GM12878 (cell line): Measurements from ENCODE around the gene TBXT. TPM values are rescaled to one million over a fixed set of nuclear protein-coding genes. Genes with fewer than 3 reads are reported as not detected.

Experiments used
- ATAC-seq: fragments of 200-7000 bp; cut with Tn5 transposase; 3 replicates; pipeline ENCODE4 v1.9.1; 2020; ENCODE audit warnings: mild to moderate bottlenecking, moderate library complexity
- BruUV-seq: library from RNA; stranded (reverse); fragments of 400-500 nt; replicated peaks from 2 replicates; lab custom pipeline; 2021; lab: Mats Ljungman, UMichigan
- CTCF ChIA-PET: fragments of 300-600 bp; sonication (Branson Sonifier 250); formaldehyde crosslinking; extraction: SDS; loops from one replicate; lab custom pipeline; 2021; ENCODE audit warnings: inconsistent platforms; lab: Yijun Ruan, JAX
- POLR2A ChIA-PET: fragments of 350-600 bp; formaldehyde crosslinking; extraction: SDS; loops from one replicate; lab custom pipeline; 2021; ENCODE audit warnings: inconsistent platforms; lab: Charles Lee
- RAD21 ChIA-PET: fragments of 300-600 bp; sonication (Branson Sonifier 250); formaldehyde crosslinking; loops from one replicate; lab custom pipeline; 2023; ENCODE audit warnings: antibody characterized with exemption; ENCODE audit not compliant: unreplicated experiment; lab: Charles Lee
- SMC1A ChIA-PET: fragments of 300-600 bp; sonication (Branson Sonifier 250); formaldehyde crosslinking; loops from one replicate; lab custom pipeline; 2023; ENCODE audit not compliant: unreplicated experiment, uncharacterized antibody; lab: Charles Lee
- DNase-seq: peaks from one replicate; pipeline ENCODE4 v3.0.0-alpha.2; 2011; ENCODE audit warnings: low read depth, low spot score
- FAIRE-seq: peaks from 3 replicates; lab custom pipeline; 2011; peaks lifted over from hg19 to GRCh38; lab: Jason Lieb, UNC
- H2AFZ ChIP-seq: 2 replicates; pipeline ENCODE4 v1.6.0; 2011; ENCODE audit warnings: low read depth, low read length, control low read depth; ENCODE audit not compliant: control insufficient read depth
- H3K27ac ChIP-seq: 2 replicates; pipeline ENCODE4 v1.5.1; 2011; ENCODE audit warnings: control low read depth; ENCODE audit not compliant: control insufficient read depth, insufficient read depth
- H3K27me3 ChIP-seq, 2 experiments: replicated peaks in 1 of 2; 2 replicates each; pipeline versions ENCODE4 v1.6.0 to v1.6.1; 2011; ENCODE audit warnings: low read length in 1 of 2; ENCODE audit not compliant: control insufficient read depth in 2 of 2, insufficient read depth in 2 of 2
- H3K36me3 ChIP-seq, 2 experiments: 2 replicates each; pipeline ENCODE4 v1.5.1; 2011; ENCODE audit warnings: low read length in 1 of 2; ENCODE audit not compliant: control insufficient read depth in 2 of 2, insufficient read depth in 2 of 2
- H3K4me1 ChIP-seq: 2 replicates; pipeline ENCODE4 v1.6.1; 2011; ENCODE audit warnings: mild to moderate bottlenecking, low read length, moderate library complexity, mixed read lengths; ENCODE audit not compliant: control insufficient read depth, insufficient read depth
- H3K4me2 ChIP-seq: 2 replicates; pipeline ENCODE4 v1.6.0; 2011; ENCODE audit warnings: control low read depth; ENCODE audit not compliant: control insufficient read depth, insufficient read depth
- H3K4me3 ChIP-seq: fragments of 200-600 bp; sonication (generic); 2 replicates; pipeline ENCODE4 v1.5.1; 2016
- H3K79me2 ChIP-seq: 2 replicates; pipeline ENCODE4 v1.6.0; 2011; ENCODE audit warnings: low read length; ENCODE audit not compliant: control insufficient read depth, insufficient read depth
- H3K9ac ChIP-seq: 2 replicates; pipeline ENCODE4 v1.8.0; 2011; ENCODE audit warnings: low read length, control low read depth, mixed read lengths; ENCODE audit not compliant: control insufficient read depth, insufficient read depth
- H3K9me3 ChIP-seq: replicated peaks from 3 replicates; pipeline ENCODE4 v1.5.1; 2011; ENCODE audit warnings: mild to moderate bottlenecking, low read length; ENCODE audit not compliant: control insufficient read depth, insufficient read depth
- H4K20me1 ChIP-seq: 2 replicates; pipeline ENCODE4 v1.6.0; 2011; ENCODE audit not compliant: control insufficient read depth, insufficient read depth
- ATF7 ChIP-seq: fragments of 450-650 bp; IDR thresholded peaks from 2 replicates; pipeline ENCODE4 v1.6.1; 2016; ENCODE audit warnings: low read depth, mild to moderate bottlenecking
- EGR1 ChIP-seq, 2 experiments: IDR thresholded peaks; 1 replicate in 1 of 2; 2 replicates in 1 of 2; pipeline ENCODE4 v1.6.1; 2011 to 2012; ENCODE audit warnings: low read depth in 2 of 2, low read length in 2 of 2, borderline replicate concordance in 1 of 2, mild to moderate bottlenecking in 1 of 2, moderate library complexity in 1 of 2
- FOS ChIP-seq: IDR thresholded peaks from 3 replicates; pipeline ENCODE4 v1.6.1; 2011; ENCODE audit warnings: borderline replicate concordance; ENCODE audit not compliant: insufficient read length; ENCODE audit errors: extremely low read depth
- NRF1 ChIP-seq: conservative IDR thresholded peaks from 2 replicates; pipeline ENCODE4 v1.6.1; 2011; ENCODE audit warnings: mild to moderate bottlenecking, low read depth, low read length, improper control_type of control experiment
- POU2F2 ChIP-seq: IDR thresholded peaks from 3 replicates; pipeline ENCODE4 v1.6.1; 2011; ENCODE audit warnings: low read depth, mild to moderate bottlenecking, low read length, borderline replicate concordance
- RAD51 ChIP-seq: fragments of 450-650 bp; IDR thresholded peaks from 2 replicates; pipeline ENCODE4 v1.6.1; 2016; ENCODE audit warnings: moderate library complexity, mild to moderate bottlenecking, inconsistent platforms
- RFX5 ChIP-seq: IDR thresholded peaks from 2 replicates; pipeline ENCODE4 v1.6.1; 2011; ENCODE audit warnings: low read depth, low read length, improper control_type of control experiment
- RUNX3 ChIP-seq: IDR thresholded peaks from 2 replicates; pipeline ENCODE4 v1.6.1; 2012; ENCODE audit warnings: low read length, inconsistent platforms
- SMC3 ChIP-seq: IDR thresholded peaks from 2 replicates; pipeline ENCODE4 v1.6.1; 2011; ENCODE audit warnings: low read length, improper control_type of control experiment, borderline replicate concordance
- YY1 ChIP-seq: IDR thresholded peaks from 2 replicates; pipeline ENCODE4 v1.6.1; 2011; ENCODE audit warnings: low read depth, mild to moderate bottlenecking, low read length
- ZNF274 ChIP-seq: IDR thresholded peaks from one replicate; pipeline ENCODE4 v1.8.0; 2011; ENCODE audit not compliant: insufficient read length, insufficient read depth
- ZZZ3 ChIP-seq: IDR thresholded peaks from 2 replicates; pipeline ENCODE4 v1.6.1; 2011; ENCODE audit warnings: low read depth; ENCODE audit not compliant: control insufficient read depth, insufficient read length
- WGBS: methylation state at CpG from one replicate; pipeline ENCODE4 v1.1.6; 2016; ENCODE audit warnings: low lambda C conversion rate; ENCODE audit not compliant: insufficient replicate concordance, insufficient coverage; ENCODE audit errors: missing lambda C conversion rate; 5-methylcytosine and 5-hydroxymethylcytosine counted together
- in situ Hi-C: fragments of 300-500 bp; cut with MboI; formaldehyde crosslinking; loops from 9 replicates; pipeline ENCODE4 v1.14.3; 2018; ENCODE audit warnings: mixed read lengths
- intact Hi-C: fragments of 100-400 bp; cut with micrococcal nuclease; formaldehyde crosslinking; loops from one replicate; pipeline ENCODE4 v1.14.2; 2022; ENCODE audit not compliant: unreplicated experiment
- polyA plus RNA-seq, 11 experiments: library from polyadenylated mRNA; depleted of rRNA in 4 of 11; unstranded in 6 of 11; stranded (reverse) in 5 of 11; fragments of >200 nt; fragmentation: Nextera tagmentation in 4 of 11; fragmentation: Illumina TruSeq in 1 of 11; extraction: Ambion mirVana in 4 of 11; extraction: Trizol in 1 of 11; gene quantifications; 1 replicate in 1 of 11; 2 replicates in 10 of 11; pipeline versions ENCODE4 v1.2.1 to v1.2.3, GENCODE V29; 2011 to 2016; ENCODE audit warnings: inconsistent platforms in 2 of 11, missing spikeins in 2 of 11, low read depth in 1 of 11
- total RNA-seq, 4 experiments: library from RNA; depleted of rRNA in 3 of 4; stranded (reverse); fragments of >200 nt in 3 of 4; fragmentation: Illumina TruSeq in 1 of 4; extraction: Trizol in 1 of 4; gene quantifications; 2 replicates each; pipeline versions ENCODE4 v1.2.1 to v1.2.3, GENCODE V29; 2013 to 2021
- TF ChIP-seq, protein P1 (sequence below): fragments of 150-350 bp; IDR thresholded peaks from 2 replicates; pipeline ENCODE4 v1.6.1; 2014; ENCODE audit warnings: mild to moderate bottlenecking, low read depth, low read length
- TF ChIP-seq, protein P2 (sequence below): fragments of 450-650 bp; IDR thresholded peaks from 2 replicates; pipeline ENCODE4 v1.6.1; 2017; ENCODE audit warnings: mild to moderate bottlenecking

The TBXT gene
- total and polyA plus RNA-seq, 10 of the 15 experiments (the other 5 are each of a cell fraction or from before 2014, with no cell fraction given), result 0.06 to 2.5 TPM; not detected in 8

DNA sequence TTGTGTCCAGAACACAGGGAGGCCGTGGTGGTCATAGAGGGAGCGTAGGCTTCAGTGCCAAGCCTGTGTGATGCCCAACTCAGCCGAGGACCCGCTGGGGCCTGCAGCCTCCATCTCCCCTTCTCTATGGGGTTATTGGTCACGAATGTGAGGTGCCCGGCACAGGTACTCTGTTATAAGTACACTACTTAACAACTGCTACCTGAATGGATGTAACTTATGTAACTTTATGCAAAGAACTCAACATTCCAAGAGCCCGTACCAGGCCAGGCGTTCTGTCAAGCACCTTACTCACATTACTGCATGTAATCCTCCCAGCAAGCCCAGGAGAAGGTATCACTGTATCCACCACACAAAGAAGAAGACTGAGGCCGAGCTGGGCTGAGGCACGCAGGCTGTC lies 24.5 kb upstream of the TBXT start:
- Histone ChIP-seq H3K79me2 (no peaks in the 10 kb centered on the region), H3K4me1 (no peaks in the 10 kb centered on the region), H2AFZ (no peak overlapping the region), H3K27me3 (no peaks in the 10 kb centered on the region), H3K4me3 (no peak overlapping the region), H3K27ac (no peak overlapping the region), H4K20me1 (no peaks in the 10 kb centered on the region), H3K9me3 (no peaks in the 10 kb centered on the region), H3K4me2 (no peak overlapping the region), H3K36me3 (no peaks in the 10 kb centered on the region; a peak in 1 of 4 replicates), H3K9ac (no peak overlapping the region)
- no peak for TF ChIP-seq NRF1
- TF ChIP-seq, protein P1, sequence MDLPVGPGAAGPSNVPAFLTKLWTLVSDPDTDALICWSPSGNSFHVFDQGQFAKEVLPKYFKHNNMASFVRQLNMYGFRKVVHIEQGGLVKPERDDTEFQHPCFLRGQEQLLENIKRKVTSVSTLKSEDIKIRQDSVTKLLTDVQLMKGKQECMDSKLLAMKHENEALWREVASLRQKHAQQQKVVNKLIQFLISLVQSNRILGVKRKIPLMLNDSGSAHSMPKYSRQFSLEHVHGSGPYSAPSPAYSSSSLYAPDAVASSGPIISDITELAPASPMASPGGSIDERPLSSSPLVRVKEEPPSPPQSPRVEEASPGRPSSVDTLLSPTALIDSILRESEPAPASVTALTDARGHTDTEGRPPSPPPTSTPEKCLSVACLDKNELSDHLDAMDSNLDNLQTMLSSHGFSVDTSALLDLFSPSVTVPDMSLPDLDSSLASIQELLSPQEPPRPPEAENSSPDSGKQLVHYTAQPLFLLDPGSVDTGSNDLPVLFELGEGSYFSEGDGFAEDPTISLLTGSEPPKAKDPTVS, result no peak
- TF ChIP-seq EGR1 (IDR thresholded peaks at IDR 0.05; ENCODE audit: borderline replicate concordance in 1 of 2, low read depth in 2 of 2, low read length in 2 of 2), result no peak
- TF ChIP-seq ZNF274, result no peak
- no peak for TF ChIP-seq SMC3
- no peak for TF ChIP-seq ZZZ3
- no peak for TF ChIP-seq RUNX3
- no peak for TF ChIP-seq POU2F2
- no peak for TF ChIP-seq YY1
- TF ChIP-seq, protein P2, sequence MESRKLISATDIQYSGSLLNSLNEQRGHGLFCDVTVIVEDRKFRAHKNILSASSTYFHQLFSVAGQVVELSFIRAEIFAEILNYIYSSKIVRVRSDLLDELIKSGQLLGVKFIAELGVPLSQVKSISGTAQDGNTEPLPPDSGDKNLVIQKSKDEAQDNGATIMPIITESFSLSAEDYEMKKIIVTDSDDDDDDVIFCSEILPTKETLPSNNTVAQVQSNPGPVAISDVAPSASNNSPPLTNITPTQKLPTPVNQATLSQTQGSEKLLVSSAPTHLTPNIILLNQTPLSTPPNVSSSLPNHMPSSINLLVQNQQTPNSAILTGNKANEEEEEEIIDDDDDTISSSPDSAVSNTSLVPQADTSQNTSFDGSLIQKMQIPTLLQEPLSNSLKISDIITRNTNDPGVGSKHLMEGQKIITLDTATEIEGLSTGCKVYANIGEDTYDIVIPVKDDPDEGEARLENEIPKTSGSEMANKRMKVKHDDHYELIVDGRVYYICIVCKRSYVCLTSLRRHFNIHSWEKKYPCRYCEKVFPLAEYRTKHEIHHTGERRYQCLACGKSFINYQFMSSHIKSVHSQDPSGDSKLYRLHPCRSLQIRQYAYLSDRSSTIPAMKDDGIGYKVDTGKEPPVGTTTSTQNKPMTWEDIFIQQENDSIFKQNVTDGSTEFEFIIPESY, result no peak
- no peak for TF ChIP-seq RFX5
- TF ChIP-seq ATF7, result no peak
- TF ChIP-seq RAD51, result no peak
- no peak for TF ChIP-seq FOS
- no TSS peak for BruUV-seq
- ATAC-seq (no peak), DNase-seq (no peak), FAIRE-seq (no peak)
- RAD21 ChIA-PET, result no interaction called here
- POLR2A ChIA-PET, result no interaction called here
- CTCF ChIA-PET, result no interaction called here
- SMC1A ChIA-PET, result no interaction called here
- in situ Hi-C loops (no loop called here), intact Hi-C loops (no loop called here)
- WGBS, result 46% methylated on average over 10 of the region's 10 CpGs
